Measurements from ENCODE around the gene PHIP. TPM values are rescaled to one million over a fixed set of nuclear protein-coding genes. Genes with fewer than 3 reads are reported as not detected.

The PHIP gene
- total and polyA plus RNA-seq, 2 of the 8 experiments (the other 6 are each of a cell fraction or from before 2014, with no cell fraction given): 7.3 to 56.2 TPM

GRCh38 chr6:79004239-79004638 is 73.8 kb downstream of the PHIP start (continued):
- TF ChIP-seq BCL11A (IDR thresholded peaks at IDR 0.05; ENCODE audit: low read depth in 2 of 2, low read length in 2 of 2) (no peak), EGR1 (IDR thresholded peaks at IDR 0.05; ENCODE audit: borderline replicate concordance, low read depth, low read length) (no peak)

All from H1 (cell line).